ENCODE results near the gene FLT3LG. TPM values are rescaled to one million over a fixed set of nuclear protein-coding genes. Genes with fewer than 3 reads are reported as not detected.

The FLT3LG gene
- total and polyA plus RNA-seq, 9 of the 15 experiments (the other 6 are each of a cell fraction or from before 2014, with no cell fraction given): 0.31 to 6.4 (median 1.1) TPM

GRCh38 chr19:49453757-49454240 is 20.2 kb upstream of the FLT3LG start (continued):
- TF ChIP-seq, protein P1, sequence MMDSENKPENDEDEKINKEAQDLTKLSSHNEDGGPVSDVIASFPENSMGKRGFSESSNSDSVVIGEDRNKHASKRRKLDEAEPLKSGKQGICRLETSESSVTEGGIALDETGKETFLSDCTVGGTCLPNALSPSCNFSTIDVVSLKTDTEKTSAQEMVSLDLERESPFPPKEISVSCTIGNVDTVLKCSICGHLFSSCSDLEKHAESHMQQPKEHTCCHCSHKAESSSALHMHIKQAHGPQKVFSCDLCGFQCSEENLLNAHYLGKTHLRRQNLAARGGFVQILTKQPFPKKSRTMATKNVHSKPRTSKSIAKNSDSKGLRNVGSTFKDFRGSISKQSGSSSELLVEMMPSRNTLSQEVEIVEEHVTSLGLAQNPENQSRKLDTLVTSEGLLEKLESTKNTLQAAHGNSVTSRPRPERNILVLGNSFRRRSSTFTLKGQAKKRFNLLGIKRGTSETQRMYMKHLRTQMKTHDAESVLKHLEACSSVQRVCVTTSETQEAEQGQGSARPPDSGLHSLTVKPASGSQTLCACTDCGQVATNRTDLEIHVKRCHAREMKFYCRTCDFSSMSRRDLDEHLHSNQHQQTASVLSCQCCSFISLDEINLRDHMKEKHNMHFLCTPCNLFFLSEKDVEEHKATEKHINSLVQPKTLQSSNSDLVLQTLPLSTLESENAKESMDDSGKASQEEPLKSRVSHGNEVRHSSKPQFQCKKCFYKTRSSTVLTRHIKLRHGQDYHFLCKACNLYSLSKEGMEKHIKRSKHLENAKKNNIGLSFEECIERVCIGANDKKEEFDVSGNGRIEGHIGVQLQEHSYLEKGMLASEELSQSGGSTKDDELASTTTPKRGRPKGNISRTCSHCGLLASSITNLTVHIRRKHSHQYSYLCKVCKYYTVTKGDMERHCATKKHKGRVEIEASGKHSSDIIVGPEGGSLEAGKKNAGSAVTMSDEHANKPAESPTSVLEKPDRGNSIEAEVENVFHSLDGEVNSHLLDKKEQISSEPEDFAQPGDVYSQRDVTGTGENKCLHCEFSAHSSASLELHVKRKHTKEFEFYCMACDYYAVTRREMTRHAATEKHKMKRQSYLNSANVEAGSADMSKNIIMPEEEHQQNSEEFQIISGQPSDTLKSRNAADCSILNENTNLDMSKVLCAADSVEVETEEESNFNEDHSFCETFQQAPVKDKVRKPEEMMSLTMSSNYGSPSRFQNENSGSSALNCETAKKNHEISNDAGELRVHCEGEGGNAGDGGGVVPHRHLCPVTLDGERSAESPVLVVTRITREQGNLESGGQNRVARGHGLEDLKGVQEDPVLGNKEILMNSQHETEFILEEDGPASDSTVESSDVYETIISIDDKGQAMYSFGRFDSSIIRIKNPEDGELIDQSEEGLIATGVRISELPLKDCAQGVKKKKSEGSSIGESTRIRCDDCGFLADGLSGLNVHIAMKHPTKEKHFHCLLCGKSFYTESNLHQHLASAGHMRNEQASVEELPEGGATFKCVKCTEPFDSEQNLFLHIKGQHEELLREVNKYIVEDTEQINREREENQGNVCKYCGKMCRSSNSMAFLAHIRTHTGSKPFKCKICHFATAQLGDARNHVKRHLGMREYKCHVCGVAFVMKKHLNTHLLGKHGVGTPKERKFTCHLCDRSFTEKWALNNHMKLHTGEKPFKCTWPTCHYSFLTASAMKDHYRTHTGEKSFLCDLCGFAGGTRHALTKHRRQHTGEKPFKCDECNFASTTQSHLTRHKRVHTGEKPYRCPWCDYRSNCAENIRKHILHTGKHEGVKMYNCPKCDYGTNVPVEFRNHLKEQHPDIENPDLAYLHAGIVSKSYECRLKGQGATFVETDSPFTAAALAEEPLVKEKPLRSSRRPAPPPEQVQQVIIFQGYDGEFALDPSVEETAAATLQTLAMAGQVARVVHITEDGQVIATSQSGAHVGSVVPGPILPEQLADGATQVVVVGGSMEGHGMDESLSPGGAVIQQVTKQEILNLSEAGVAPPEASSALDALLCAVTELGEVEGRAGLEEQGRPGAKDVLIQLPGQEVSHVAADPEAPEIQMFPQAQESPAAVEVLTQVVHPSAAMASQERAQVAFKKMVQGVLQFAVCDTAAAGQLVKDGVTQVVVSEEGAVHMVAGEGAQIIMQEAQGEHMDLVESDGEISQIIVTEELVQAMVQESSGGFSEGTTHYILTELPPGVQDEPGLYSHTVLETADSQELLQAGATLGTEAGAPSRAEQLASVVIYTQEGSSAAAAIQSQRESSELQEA (IDR thresholded peaks at IDR 0.05; ENCODE audit: low read depth): no peak
- TF ChIP-seq, protein P2, sequence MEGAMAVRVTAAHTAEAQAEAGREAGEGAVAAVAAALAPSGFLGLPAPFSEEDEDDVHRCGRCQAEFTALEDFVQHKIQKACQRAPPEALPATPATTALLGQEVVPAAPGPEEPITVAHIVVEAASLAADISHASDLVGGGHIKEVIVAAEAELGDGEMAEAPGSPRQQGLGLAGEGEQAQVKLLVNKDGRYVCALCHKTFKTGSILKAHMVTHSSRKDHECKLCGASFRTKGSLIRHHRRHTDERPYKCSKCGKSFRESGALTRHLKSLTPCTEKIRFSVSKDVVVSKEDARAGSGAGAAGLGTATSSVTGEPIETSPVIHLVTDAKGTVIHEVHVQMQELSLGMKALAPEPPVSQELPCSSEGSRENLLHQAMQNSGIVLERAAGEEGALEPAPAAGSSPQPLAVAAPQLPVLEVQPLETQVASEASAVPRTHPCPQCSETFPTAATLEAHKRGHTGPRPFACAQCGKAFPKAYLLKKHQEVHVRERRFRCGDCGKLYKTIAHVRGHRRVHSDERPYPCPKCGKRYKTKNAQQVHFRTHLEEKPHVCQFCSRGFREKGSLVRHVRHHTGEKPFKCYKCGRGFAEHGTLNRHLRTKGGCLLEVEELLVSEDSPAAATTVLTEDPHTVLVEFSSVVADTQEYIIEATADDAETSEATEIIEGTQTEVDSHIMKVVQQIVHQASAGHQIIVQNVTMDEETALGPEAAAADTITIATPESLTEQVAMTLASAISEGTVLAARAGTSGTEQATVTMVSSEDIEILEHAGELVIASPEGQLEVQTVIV (CRISPR knock-in tag; IDR thresholded peaks at IDR 0.05; ENCODE audit: borderline replicate concordance): no peak
- no peak for TF ChIP-seq CTBP1 (IDR thresholded peaks at IDR 0.05; ENCODE audit: borderline replicate concordance)
- TF ChIP-seq ATF1 (CRISPR knock-in tag; IDR thresholded peaks at IDR 0.05): no peak
- 0 out of 2 replicates have a peak, but pooled peaks have one; percentile 6 for TF ChIP-seq ATF1 (tag; IDR thresholded peaks at IDR 0.05)
- peak; percentile 84; the same call in 1 of the 2 replicates for TF ChIP-seq ETV1 (tag; conservative IDR thresholded peaks at IDR 0.05; ENCODE audit: low read depth)
- TF ChIP-seq RFX1 (IDR thresholded peaks at IDR 0.05): no peak
- TF ChIP-seq ATF7 (IDR thresholded peaks at IDR 0.05): no peak
- TF ChIP-seq SPI1 (IDR thresholded peaks at IDR 0.05; ENCODE audit: borderline replicate concordance, low read depth, low read length): no peak
- TF ChIP-seq PHB2 (IDR thresholded peaks at IDR 0.05; ENCODE audit: low read depth): 0 out of 2 replicates have a peak, but pooled peaks have one; percentile 24
- no peak for TF ChIP-seq HMGN3 (IDR thresholded peaks at IDR 0.05; ENCODE audit: borderline replicate concordance, extremely low read depth, insufficient read length, low read depth, low read length)
- no peak for TF ChIP-seq CBX5 (IDR thresholded peaks at IDR 0.05; ENCODE audit: borderline replicate concordance, low read depth)
- no peak for TF ChIP-seq ETV5 (CRISPR knock-in tag; IDR thresholded peaks at IDR 0.05; ENCODE audit: low read depth)
- TF ChIP-seq RCOR1 (IDR thresholded peaks at IDR 0.05; ENCODE audit: borderline replicate concordance in 1 of 2, low read depth in 2 of 2, low read length in 2 of 2): no peak
- no peak for TF ChIP-seq DLX4 (CRISPR knock-in tag; IDR thresholded peaks at IDR 0.05)
- no peak for TF ChIP-seq TRIM24 (IDR thresholded peaks at IDR 0.05)
- no peak for TF ChIP-seq ZBTB12 (CRISPR knock-in tag; IDR thresholded peaks at IDR 0.05)
- no peak for TF ChIP-seq ETS2 (tag; IDR thresholded peaks at IDR 0.05; ENCODE audit: borderline replicate concordance, poor library complexity, severe bottlenecking)
